HEK293 (cell line): ENCODE data around the gene RAD52.

ENCODE experiments used
- CTCF ChIA-PET: fragments of 350-600 bp; formaldehyde crosslinking; extraction: SDS; loops from one replicate; lab custom pipeline; 2021; ENCODE audit warnings: antibody characterized with exemption; lab: Yijun Ruan, JAX
- POLR2A ChIA-PET: fragments of 300-600 bp; formaldehyde crosslinking; extraction: SDS; loops from one replicate; lab custom pipeline; 2020; ENCODE audit warnings: antibody characterized with exemption, inconsistent platforms; lab: Yijun Ruan, JAX
- H3K27ac ChIP-seq: fragments of 200-500 bp; sonication (Bioruptor generic); 2 replicates; pipeline ENCODE4 v1.5.1; 2014; ENCODE audit warnings: low read depth, low read length, control low read depth, inconsistent platforms; ENCODE audit errors: extremely low read depth
- H3K36me3 ChIP-seq, 2 experiments: fragments of 200-500 bp in 1 of 2; sonication (Bioruptor generic) in 1 of 2; 1 replicate in 1 of 2; 2 replicates in 1 of 2; pipeline ENCODE4 v1.5.1; 2014 to 2017; ENCODE audit warnings: inconsistent platforms in 2 of 2, low read length in 2 of 2; ENCODE audit not compliant: control insufficient read depth in 2 of 2, insufficient read depth in 1 of 2
- H3K4me1 ChIP-seq: fragments of 200-500 bp; sonication (Bioruptor generic); 2 replicates; pipeline ENCODE4 v1.5.1; 2014; ENCODE audit warnings: mild to moderate bottlenecking, low read length, inconsistent platforms; ENCODE audit not compliant: control insufficient read depth, insufficient read depth
- H3K4me3 ChIP-seq: 2 replicates; pipeline ENCODE4 v1.5.1; 2011; ENCODE audit warnings: low read depth, mild to moderate bottlenecking, control low read depth, low read length, moderate library complexity
- H3K9me3 ChIP-seq: fragments of 200-500 bp; sonication (Bioruptor generic); 2 replicates; pipeline ENCODE4 v1.5.1; 2014; ENCODE audit warnings: low read depth, low read length, inconsistent platforms; ENCODE audit not compliant: control insufficient read depth, insufficient read depth
- CTCF ChIP-seq: fragments of 450-650 bp; formaldehyde crosslinking; IDR thresholded peaks from 2 replicates; pipeline ENCODE4 v1.5.1; 2016; ENCODE audit warnings: missing biosample characterization, missing genetic modification characterization
- INSM2 ChIP-seq: fragments of 450-650 bp; formaldehyde crosslinking; IDR thresholded peaks from 2 replicates; pipeline ENCODE4 v1.5.1; 2016; ENCODE audit warnings: missing biosample characterization, missing genetic modification characterization
- KLF1 ChIP-seq: fragments of 450-650 bp; formaldehyde crosslinking; IDR thresholded peaks from 2 replicates; pipeline ENCODE4 v1.5.1; 2016; ENCODE audit warnings: missing biosample characterization, missing genetic modification characterization
- KLF10 ChIP-seq: fragments of 450-650 bp; IDR thresholded peaks from 2 replicates; pipeline ENCODE4 v1.5.1; 2018; ENCODE audit warnings: missing biosample characterization, mild to moderate bottlenecking, missing genetic modification characterization
- KLF9 ChIP-seq: fragments of 450-650 bp; formaldehyde crosslinking; IDR thresholded peaks from 2 replicates; pipeline ENCODE4 v1.5.1; 2016; ENCODE audit warnings: missing biosample characterization, missing genetic modification characterization, low read depth
- SCRT1 ChIP-seq: fragments of 450-650 bp; formaldehyde crosslinking; IDR thresholded peaks from 2 replicates; pipeline ENCODE4 v1.5.1; 2016; ENCODE audit warnings: missing biosample characterization, missing genetic modification characterization, borderline replicate concordance
- SCRT2 ChIP-seq: fragments of 450-650 bp; formaldehyde crosslinking; IDR thresholded peaks from 2 replicates; pipeline ENCODE4 v1.5.1; 2016; ENCODE audit warnings: missing biosample characterization, missing genetic modification characterization
- ZBTB17 ChIP-seq: fragments of 450-650 bp; formaldehyde crosslinking; IDR thresholded peaks from 2 replicates; pipeline ENCODE4 v1.5.1; 2016; ENCODE audit warnings: missing biosample characterization, missing genetic modification characterization
- ZBTB21 ChIP-seq: fragments of 450-650 bp; formaldehyde crosslinking; IDR thresholded peaks from 2 replicates; pipeline ENCODE4 v1.5.1; 2017; ENCODE audit warnings: missing biosample characterization, missing genetic modification characterization
- ZBTB48 ChIP-seq: fragments of 450-650 bp; formaldehyde crosslinking; IDR thresholded peaks from 2 replicates; pipeline ENCODE4 v1.5.1; 2016; ENCODE audit warnings: missing biosample characterization, missing genetic modification characterization
- ZBTB7A ChIP-seq: fragments of 450-650 bp; formaldehyde crosslinking; IDR thresholded peaks from 2 replicates; pipeline ENCODE4 v1.5.1; 2016; ENCODE audit warnings: low read depth, missing biosample characterization, missing genetic modification characterization
- ZIC2 ChIP-seq: fragments of 450-650 bp; formaldehyde crosslinking; IDR thresholded peaks from 2 replicates; pipeline ENCODE4 v1.5.1; 2016; ENCODE audit warnings: missing biosample characterization, missing genetic modification characterization
- ZNF114 ChIP-seq: fragments of 450-650 bp; formaldehyde crosslinking; IDR thresholded peaks from 2 replicates; pipeline ENCODE4 v1.5.0; 2017; ENCODE audit warnings: missing biosample characterization, missing genetic modification characterization
- ZNF140 ChIP-seq: fragments of 450-650 bp; formaldehyde crosslinking; IDR thresholded peaks from 2 replicates; pipeline ENCODE4 v1.5.1; 2016; ENCODE audit warnings: missing biosample characterization, missing genetic modification characterization
- ZNF155 ChIP-seq: fragments of 450-650 bp; formaldehyde crosslinking; IDR thresholded peaks from 2 replicates; pipeline ENCODE4 v1.5.1; 2016; ENCODE audit warnings: missing biosample characterization, missing genetic modification characterization
- ZNF211 ChIP-seq: fragments of 450-650 bp; formaldehyde crosslinking; IDR thresholded peaks from 2 replicates; pipeline ENCODE4 v1.5.1; 2016; ENCODE audit warnings: low read depth, missing biosample characterization, missing genetic modification characterization
- ZNF24 ChIP-seq: fragments of 450-650 bp; formaldehyde crosslinking; IDR thresholded peaks from 2 replicates; pipeline ENCODE4 v1.5.1; 2016; ENCODE audit warnings: missing biosample characterization, missing genetic modification characterization
- ZNF324 ChIP-seq: fragments of 450-650 bp; formaldehyde crosslinking; IDR thresholded peaks from 2 replicates; pipeline ENCODE4 v1.5.1; 2016; ENCODE audit warnings: missing biosample characterization, missing genetic modification characterization
- ZNF335 ChIP-seq: fragments of 450-650 bp; formaldehyde crosslinking; conservative IDR thresholded peaks from 2 replicates; pipeline ENCODE4 v1.5.1; 2016; ENCODE audit warnings: missing biosample characterization, missing genetic modification characterization
- ZNF488 ChIP-seq: fragments of 450-650 bp; formaldehyde crosslinking; IDR thresholded peaks from 2 replicates; pipeline ENCODE4 v1.5.1; 2016; ENCODE audit warnings: missing biosample characterization, missing genetic modification characterization
- ZNF501 ChIP-seq: fragments of 450-650 bp; formaldehyde crosslinking; IDR thresholded peaks from 2 replicates; pipeline ENCODE4 v1.5.1; 2016; ENCODE audit warnings: missing biosample characterization, missing genetic modification characterization
- ZNF529 ChIP-seq: fragments of 450-650 bp; formaldehyde crosslinking; IDR thresholded peaks from 2 replicates; pipeline ENCODE4 v1.5.1; 2017; ENCODE audit warnings: missing genetic modification characterization, missing biosample characterization; ENCODE audit not compliant: insufficient replicate concordance
- ZNF624 ChIP-seq: fragments of 450-650 bp; formaldehyde crosslinking; IDR thresholded peaks from 2 replicates; pipeline ENCODE4 v1.5.1; 2017; ENCODE audit warnings: missing biosample characterization, missing genetic modification characterization
- ZNF639 ChIP-seq: fragments of 450-650 bp; formaldehyde crosslinking; IDR thresholded peaks from 2 replicates; pipeline ENCODE4 v1.5.1; 2016; ENCODE audit warnings: missing biosample characterization, missing genetic modification characterization
- ZNF747 ChIP-seq: fragments of 450-650 bp; formaldehyde crosslinking; IDR thresholded peaks from 2 replicates; pipeline ENCODE4 v1.5.1; 2016; ENCODE audit warnings: missing biosample characterization, missing genetic modification characterization
- ZNF785 ChIP-seq: fragments of 450-650 bp; formaldehyde crosslinking; IDR thresholded peaks from 2 replicates; pipeline ENCODE4 v1.5.1; 2016; ENCODE audit warnings: missing biosample characterization, missing genetic modification characterization
- ZSCAN30 ChIP-seq: fragments of 450-650 bp; IDR thresholded peaks from 2 replicates; pipeline ENCODE4 v1.5.1; 2018; ENCODE audit warnings: missing biosample characterization, mild to moderate bottlenecking, missing genetic modification characterization, moderate library complexity
- ZSCAN5A ChIP-seq: fragments of 450-650 bp; formaldehyde crosslinking; IDR thresholded peaks from 2 replicates; pipeline ENCODE4 v1.5.1; 2016; ENCODE audit warnings: missing biosample characterization, missing genetic modification characterization
- ZXDB ChIP-seq: fragments of 450-650 bp; formaldehyde crosslinking; IDR thresholded peaks from 2 replicates; pipeline ENCODE4 v1.5.1; 2016; ENCODE audit warnings: missing biosample characterization, missing genetic modification characterization

Gene RAD52

GRCh38 chr12:966724-967123 is 17.2 kb upstream of the RAD52 start (continued):
- TF ChIP-seq SCRT2 (tag by site-specific recombination) (no peak), ZNF639 (tag by site-specific recombination) (no peak)

- ChIA-PET POLR2A (interaction anchor here (0.6 kb wide), 1 partner anchor 17 kb away, joined by 3 read pairs; no protein-coding TSS in a partner anchor), CTCF (interaction anchor here (0.7 to 1.0 kb wide), 2 partner anchors 10 to 134 kb away, joined by 3 to 6 read pairs; no protein-coding TSS in a partner anchor)
- Histone ChIP-seq H3K27ac (no peak overlapping the region), H3K4me3 (no peak overlapping the region), H3K9me3 (no peaks in the 10 kb centered on the region), H3K4me1 (0 out of 2 replicates have a peak, but pooled peaks cover 3% of the 10 kb centered on the region), H3K36me3 (no peaks in the 10 kb centered on the region)
- TF ChIP-seq ZNF529 (tag by site-specific recombination) (no peak), ZNF324 (tag by site-specific recombination) (no peak), KLF1 (peak; percentile 63), KLF9 (peak; percentile 57; the same call in 1 of the 2 replicates), ZNF335 (tag by site-specific recombination) (peak; percentile 57), KLF10 (no peak), ZNF624 (no peak), ZBTB21 (tag by site-specific recombination) (no peak)
Observed at GRCh38 chr12:958588-959123, 9.2 kb upstream of the RAD52 start.

- CTCF ChIA-PET: interaction anchor here (1.0 kb wide), 1 partner anchor 137 kb away, joined by 3 read pairs; no protein-coding TSS in a partner anchor
- H3K4me3 ChIP-seq: no peak overlapping the region
Observed at GRCh38 chr12:955939-956338, 6.4 kb upstream of the RAD52 start.

More at GRCh38 chr12:955939-956338, 6.4 kb upstream of the RAD52 start:
- no peaks in the 10 kb centered on the region for H3K9me3 ChIP-seq
- no peaks in the 10 kb centered on the region for H3K36me3 ChIP-seq
- no peak overlapping the region for H3K27ac ChIP-seq
- POLR2A ChIA-PET: no interaction called here
- TF ChIP-seq ZBTB48 (tag by site-specific recombination) (no peak), ZBTB17 (tag by site-specific recombination) (no peak), CTCF (tag by site-specific recombination) (no peak), ZNF747 (no peak), ZNF114 (tag by site-specific recombination) (no peak), ZNF24 (no peak), ZNF785 (no peak), ZBTB7A (tag by site-specific recombination) (no peak), ZNF155 (tag by site-specific recombination) (no peak), ZSCAN5A (tag by site-specific recombination) (no peak), ZXDB (tag by site-specific recombination) (no peak), ZNF211 (tag by site-specific recombination) (no peak), SCRT1 (tag by site-specific recombination) (no peak), ZNF140 (no peak), INSM2 (tag by site-specific recombination) (no peak), ZSCAN30 (tag by site-specific recombination) (no peak), ZNF488 (tag by site-specific recombination) (no peak), ZNF501 (tag by site-specific recombination) (no peak), ZIC2 (no peak)
- H3K4me1 ChIP-seq: peaks cover 3% of the 10 kb centered on the region; the same call in 1 of the 2 replicates
